GM10248 (cell line): ENCODE data around the gene CAMKK1.

ENCODE experiments used
- CTCF ChIA-PET: fragments of 300-600 bp; sonication (Branson Sonifier 250); formaldehyde crosslinking; extraction: SDS; loops from one replicate; lab custom pipeline; 2021; ENCODE audit warnings: antibody characterized with exemption; lab: Yijun Ruan, JAX
- POLR2A ChIA-PET: fragments of 350-650 bp; sonication (Branson Sonifier 250); formaldehyde crosslinking; extraction: SDS; loops from one replicate; lab custom pipeline; 2020; ENCODE audit warnings: antibody characterized with exemption; lab: Yijun Ruan, JAX
- DNase-seq: peaks from one replicate; pipeline ENCODE4 v3.0.0; 2012; ENCODE audit errors: extremely low spot score
- TF ChIP-seq, protein P1 (sequence below): IDR thresholded peaks from 2 replicates; pipeline ENCODE4 v1.5.1; 2012; ENCODE audit warnings: mild to moderate bottlenecking, low read depth; ENCODE audit errors: extremely low read depth, missing control alignments, control extremely low read depth

CAMKK1 gene

GRCh38 chr17:3893003-3893719 lies at the start of gene CAMKK1:
Gene CAMKK1, minus strand, starts transcription at chr17:3893053. Its CDS starts 7,366 bp downstream, at chr17:3885687.
- ChIA-PET CTCF (interaction anchor here (1.4 to 3.3 kb wide), 6 partner anchors 12 to 155 kb away, joined by 3 to 31 read pairs (median 10); partner anchors contain the start of gene NCBP3), POLR2A (interaction anchor here (1.3 kb wide), 1 partner anchor 18 kb away, joined by 3 read pairs; no protein-coding TSS in a partner anchor)
- TF ChIP-seq, protein P1, sequence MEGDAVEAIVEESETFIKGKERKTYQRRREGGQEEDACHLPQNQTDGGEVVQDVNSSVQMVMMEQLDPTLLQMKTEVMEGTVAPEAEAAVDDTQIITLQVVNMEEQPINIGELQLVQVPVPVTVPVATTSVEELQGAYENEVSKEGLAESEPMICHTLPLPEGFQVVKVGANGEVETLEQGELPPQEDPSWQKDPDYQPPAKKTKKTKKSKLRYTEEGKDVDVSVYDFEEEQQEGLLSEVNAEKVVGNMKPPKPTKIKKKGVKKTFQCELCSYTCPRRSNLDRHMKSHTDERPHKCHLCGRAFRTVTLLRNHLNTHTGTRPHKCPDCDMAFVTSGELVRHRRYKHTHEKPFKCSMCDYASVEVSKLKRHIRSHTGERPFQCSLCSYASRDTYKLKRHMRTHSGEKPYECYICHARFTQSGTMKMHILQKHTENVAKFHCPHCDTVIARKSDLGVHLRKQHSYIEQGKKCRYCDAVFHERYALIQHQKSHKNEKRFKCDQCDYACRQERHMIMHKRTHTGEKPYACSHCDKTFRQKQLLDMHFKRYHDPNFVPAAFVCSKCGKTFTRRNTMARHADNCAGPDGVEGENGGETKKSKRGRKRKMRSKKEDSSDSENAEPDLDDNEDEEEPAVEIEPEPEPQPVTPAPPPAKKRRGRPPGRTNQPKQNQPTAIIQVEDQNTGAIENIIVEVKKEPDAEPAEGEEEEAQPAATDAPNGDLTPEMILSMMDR = no peak
- peak; percentile 99 for DNase-seq

- DNase-seq = no peak
- TF ChIP-seq, protein P1 = no peak
- ChIA-PET POLR2A (no interaction called here), CTCF (no interaction called here)
Measured at GRCh38 chr17:3940965-3941698, 48.3 kb upstream of the CAMKK1 start.

DNA sequence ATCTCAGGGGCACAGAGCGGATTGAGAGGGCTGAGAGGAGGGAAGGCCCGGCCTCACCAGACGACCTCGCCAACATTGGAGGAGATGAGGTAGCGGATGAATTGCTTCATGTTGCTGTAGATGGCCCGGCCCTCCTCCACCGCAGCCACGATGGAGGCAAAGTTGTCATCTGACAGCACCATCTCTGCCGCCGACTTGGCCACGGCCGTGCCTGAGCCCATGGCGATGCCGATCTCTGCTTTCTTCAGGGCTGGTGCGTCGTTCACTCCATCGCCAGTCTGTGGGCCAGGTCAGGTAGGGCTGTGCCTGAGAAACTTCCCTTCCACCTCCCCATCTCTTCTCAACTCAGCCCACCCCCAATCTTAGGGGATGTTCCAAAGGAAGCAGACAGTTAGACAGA lies 44.5 kb upstream of the CAMKK1 start:
- DNase-seq = no peak
- ChIA-PET CTCF (no interaction called here), POLR2A (no interaction called here)
- TF ChIP-seq, protein P1 = no peak

DNA sequence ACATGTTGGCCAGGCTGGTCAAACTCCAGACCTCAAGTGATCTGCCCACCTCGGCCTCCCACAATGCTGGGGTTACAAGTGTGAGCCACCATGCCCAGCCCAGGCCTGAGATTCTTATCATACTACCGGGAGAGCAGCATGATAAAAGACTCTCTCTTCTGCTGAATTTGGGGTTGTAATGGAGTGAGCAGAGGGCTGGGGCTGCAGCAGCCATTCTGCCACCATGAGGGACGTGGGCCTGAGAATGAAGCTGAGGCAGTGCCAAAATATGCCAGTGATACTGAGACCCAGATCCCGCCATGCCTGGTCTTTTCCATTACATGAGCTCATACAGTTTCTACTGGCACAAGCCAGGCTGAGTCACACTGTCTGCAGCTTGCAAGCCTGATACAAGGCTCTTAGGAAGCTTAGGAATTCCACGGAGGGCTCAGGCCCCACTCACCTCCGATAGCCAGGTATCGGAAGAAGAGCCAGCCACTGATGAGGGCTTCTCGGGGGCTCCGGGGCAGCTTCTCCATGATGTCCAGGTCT lies 43.0 kb upstream of the CAMKK1 start:
- no peak for DNase-seq
- ChIA-PET CTCF (interaction anchor here (1.0 to 2.4 kb wide), 10 partner anchors 10 to 139 kb away, joined by 3 to 13 read pairs (median 3); no protein-coding TSS in a partner anchor), POLR2A (no interaction called here)
- TF ChIP-seq, protein P1 = no peak

- ChIA-PET CTCF (interaction anchor here (0.6 to 2.4 kb wide), 14 partner anchors 11 to 477 kb away, joined by 3 to 13 read pairs (median 4); no protein-coding TSS in a partner anchor), POLR2A (no interaction called here)
- DNase-seq = peak; percentile 68
- TF ChIP-seq, protein P1 = peak; percentile 61
Measured at GRCh38 chr17:3935140-3935542, 42.3 kb upstream of the CAMKK1 start.

DNA sequence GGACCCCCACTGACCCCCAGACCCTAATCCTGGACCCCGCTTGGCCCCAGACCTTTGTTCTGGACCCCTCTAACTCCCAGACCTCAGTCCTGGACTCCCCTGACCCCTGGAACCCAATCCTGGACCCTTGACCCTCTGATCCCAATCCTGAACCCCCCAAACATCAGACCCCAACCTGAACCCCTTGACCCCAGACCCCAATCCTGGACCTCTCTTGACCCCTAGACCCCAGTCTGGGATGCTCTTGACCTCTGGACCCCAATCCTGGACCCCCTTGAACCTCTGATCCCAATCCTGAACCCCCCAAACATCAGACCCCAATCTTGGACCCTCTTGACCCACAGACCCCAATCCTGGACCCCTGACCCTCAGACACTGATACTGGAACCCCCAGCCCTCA lies 36.9 kb upstream of the CAMKK1 start:
- DNase-seq = no peak
- TF ChIP-seq, protein P1 = no peak
- ChIA-PET CTCF (no interaction called here), POLR2A (no interaction called here)
